HepG2 (cell line): Measurements from ENCODE around the gene BBS12. TPM values are rescaled to one million over a fixed set of nuclear protein-coding genes. Genes with fewer than 3 reads are reported as not detected.
A peak's percentile ranks its signal among the peaks of the same experiment; 100 is the strongest.

Experiments used
- ATAC-seq: fragments of 200-7000 bp; cut with Tn5 transposase; 3 replicates; pipeline ENCODE4 v1.9.1; 2020; ENCODE audit warnings: mild to moderate bottlenecking, moderate library complexity
- BruUV-seq: library from RNA; stranded (reverse); fragments of 400-500 nt; replicated peaks from 2 replicates; lab custom pipeline; 2021; lab: Mats Ljungman, UMichigan
- CTCF ChIA-PET: fragments of 300-600 bp; formaldehyde crosslinking; extraction: SDS; loops from one replicate; lab custom pipeline; 2021; ENCODE audit warnings: low total read pairs, inconsistent platforms, low intra/inter-chr PET ratio; lab: Yijun Ruan, JAX
- POLR2A ChIA-PET: fragments of 350-600 bp; sonication (Branson Sonifier 250); formaldehyde crosslinking; loops from one replicate; lab custom pipeline; 2020; ENCODE audit warnings: antibody characterized with exemption, inconsistent platforms; lab: Yijun Ruan, JAX
- DNase-seq: peaks from one replicate; pipeline ENCODE4 v3.0.0-alpha.2; 2015; ENCODE audit warnings: low spot score
- FAIRE-seq: peaks from 3 replicates; lab custom pipeline; 2011; peaks lifted over from hg19 to GRCh38; lab: Jason Lieb, UNC
- H2AFZ ChIP-seq: one replicate; pipeline ENCODE4 v1.6.1; 2011; ENCODE audit warnings: low read length, inconsistent platforms
- H3K27ac ChIP-seq: fragments of 300-600 bp; 3 replicates; pipeline ENCODE4 v1.8.0; 2011; ENCODE audit warnings: mixed run types, mild to moderate bottlenecking, mixed read lengths, low read length, inconsistent platforms; ENCODE audit not compliant: insufficient read depth; ENCODE audit errors: extremely low read length
- H3K27me3 ChIP-seq, 2 experiments: fragments of 200-600 bp in 1 of 2; 2 replicates in 1 of 2; 3 replicates in 1 of 2; pipeline versions ENCODE4 v1.6.0 to v1.8.0; 2011; ENCODE audit warnings: low read length in 2 of 2, mild to moderate bottlenecking in 2 of 2, moderate library complexity in 2 of 2, inconsistent platforms in 1 of 2; ENCODE audit not compliant: insufficient read depth in 2 of 2, control insufficient read depth in 1 of 2
- H3K36me3 ChIP-seq, 2 experiments: fragments of 200-600 bp in 1 of 2; replicated peaks in 1 of 2; 2 replicates in 1 of 2; 3 replicates in 1 of 2; pipeline versions ENCODE4 v1.5.1 to v1.8.0; 2011; ENCODE audit warnings: low read length in 2 of 2, inconsistent platforms in 1 of 2; ENCODE audit not compliant: insufficient read depth in 2 of 2, control insufficient read depth in 1 of 2
- H3K4me1 ChIP-seq: 2 replicates; pipeline ENCODE4 v1.5.1; 2012; ENCODE audit warnings: low read length, inconsistent platforms; ENCODE audit not compliant: insufficient read depth
- H3K4me2 ChIP-seq: 2 replicates; pipeline ENCODE4 v1.6.0; 2011; ENCODE audit warnings: low read depth, low read length, inconsistent platforms
- H3K4me3 ChIP-seq, 3 experiments: fragments of 200-600 bp in 1 of 3; sonication (generic), shearing (Covaris generic) in 1 of 3; replicated peaks in 1 of 3; 2 replicates each; pipeline ENCODE4 v1.5.1; 2011 to 2016; ENCODE audit warnings: low read length in 3 of 3, inconsistent platforms in 2 of 3, low read depth in 2 of 3, mild to moderate bottlenecking in 2 of 3, control low read depth in 1 of 3, mixed read lengths in 1 of 3; ENCODE audit not compliant: insufficient read depth in 1 of 3
- H3K79me2 ChIP-seq: one replicate; pipeline ENCODE4 v1.6.1; 2011; ENCODE audit warnings: low read length, inconsistent platforms; ENCODE audit not compliant: insufficient read depth
- H3K9ac ChIP-seq: 2 replicates; pipeline ENCODE4 v1.6.0; 2011; ENCODE audit warnings: mild to moderate bottlenecking, low read depth, low read length, inconsistent platforms; ENCODE audit not compliant: insufficient read depth
- H3K9me3 ChIP-seq: 2 replicates; pipeline ENCODE4 v1.5.1; 2012; ENCODE audit warnings: mild to moderate bottlenecking, low read length
- H4K20me1 ChIP-seq: 2 replicates; pipeline ENCODE4 v1.6.0; 2011; ENCODE audit warnings: inconsistent platforms, mild to moderate bottlenecking, low read length, moderate library complexity; ENCODE audit not compliant: insufficient read depth
- HOXD1 ChIP-seq: sonication (generic); formaldehyde crosslinking; IDR thresholded peaks from 2 replicates; pipeline ENCODE4 v1.5.0; 2020; ENCODE audit warnings: missing genetic modification reagents
- MAFF ChIP-seq: IDR thresholded peaks from 2 replicates; pipeline ENCODE4 v1.6.1; 2011; ENCODE audit warnings: low read depth, low read length, improper control_type of control experiment
- MAFK ChIP-seq, 2 experiments: IDR thresholded peaks in 1 of 2; conservative IDR thresholded peaks in 1 of 2; 2 replicates each; pipeline ENCODE4 v1.6.1; 2011; ENCODE audit warnings: improper control_type of control experiment in 2 of 2, low read length in 2 of 2
- ZNF263 ChIP-seq: sonication (generic); formaldehyde crosslinking; IDR thresholded peaks from 2 replicates; pipeline ENCODE4 v1.4.0; 2020; ENCODE audit warnings: missing genetic modification reagents
- WGBS: methylation state at CpG from one replicate; pipeline ENCODE4 v1.1.6; 2017; ENCODE audit warnings: low lambda C conversion rate; 5-methylcytosine and 5-hydroxymethylcytosine counted together
- in situ Hi-C: cut with HindIII; loops from 2 replicates; pipeline ENCODE4 v1.10.0; 2017; ENCODE audit warnings: low pct_unique_long_range_greater_than_20kb; ENCODE audit not compliant: extremely low pct_ligation_motif_present
- intact Hi-C: fragments of 100-400 bp; cut with micrococcal nuclease; formaldehyde crosslinking; loops from one replicate; pipeline ENCODE4 v1.10.0; 2022; ENCODE audit not compliant: unreplicated experiment
- polyA plus RNA-seq, 8 experiments: library from polyadenylated mRNA; depleted of rRNA in 3 of 8; stranded (reverse) in 7 of 8; unstranded in 1 of 8; fragments of >200 nt; fragmentation: Illumina TruSeq in 4 of 8; extraction: Trizol in 4 of 8; gene quantifications; 2 replicates each; pipeline versions ENCODE4 v1.2.1 to v1.2.3, GENCODE V29; 2011 to 2016; ENCODE audit warnings: low read depth in 4 of 8, missing spikeins in 1 of 8, mixed read lengths in 1 of 8; ENCODE audit not compliant: insufficient read depth in 1 of 8
- total RNA-seq, 5 experiments: library from RNA; depleted of rRNA; stranded (reverse); fragments of >200 nt; fragmentation: Illumina TruSeq; extraction: Trizol; gene quantifications; 2 replicates each; pipeline ENCODE4 v1.2.3, GENCODE V29; 2016; ENCODE audit warnings: low read depth in 1 of 5
- TF ChIP-seq, protein P1 (sequence below): IDR thresholded peaks from 2 replicates; pipeline ENCODE4 v1.6.1; 2016; ENCODE audit warnings: missing genetic modification reagents, missing compliant biosample characterization
- TF ChIP-seq, protein P2 (sequence below): sonication (generic); formaldehyde crosslinking; IDR thresholded peaks from 2 replicates; pipeline ENCODE4 v1.5.0; 2020; ENCODE audit warnings: missing genetic modification reagents
- TF ChIP-seq, protein P3 (sequence below): sonication (generic); formaldehyde crosslinking; IDR thresholded peaks from 2 replicates; pipeline ENCODE4 v1.5.0; 2020; ENCODE audit warnings: missing genetic modification reagents

Gene BBS12
- total and polyA plus RNA-seq, 2 of the 13 experiments (the other 11 are each of a cell fraction or from before 2014, with no cell fraction given), result 0.32 to 1.7 TPM

DNA sequence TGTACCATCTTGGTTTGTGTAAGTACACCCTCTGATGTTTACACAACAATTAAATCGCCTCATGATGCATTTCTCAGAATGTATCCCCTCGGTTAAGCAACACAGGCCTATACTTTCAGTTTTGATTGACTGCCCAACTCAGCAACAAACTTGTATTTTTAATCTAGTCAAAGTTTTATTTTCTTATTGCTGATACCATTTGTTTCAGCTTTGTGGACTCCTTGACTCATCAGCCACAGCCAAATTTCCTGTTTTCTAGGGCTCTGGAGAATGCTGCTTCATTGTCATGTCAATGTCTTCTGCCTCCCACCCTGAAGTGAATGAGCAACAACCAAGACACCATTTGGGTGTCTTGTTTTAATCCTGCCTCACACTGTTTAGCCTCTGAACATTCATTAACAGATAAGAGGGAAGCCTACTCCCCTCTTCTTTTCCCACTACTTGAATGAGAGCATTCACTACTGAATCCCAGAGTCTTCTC is 14.0 kb downstream of the BBS12 start:
- in situ Hi-C loops (no loop called here), intact Hi-C loops (no loop called here)
- TF ChIP-seq, protein P1, sequence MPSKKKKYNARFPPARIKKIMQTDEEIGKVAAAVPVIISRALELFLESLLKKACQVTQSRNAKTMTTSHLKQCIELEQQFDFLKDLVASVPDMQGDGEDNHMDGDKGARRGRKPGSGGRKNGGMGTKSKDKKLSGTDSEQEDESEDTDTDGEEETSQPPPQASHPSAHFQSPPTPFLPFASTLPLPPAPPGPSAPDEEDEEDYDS, result no peak
- TF ChIP-seq, protein P2, sequence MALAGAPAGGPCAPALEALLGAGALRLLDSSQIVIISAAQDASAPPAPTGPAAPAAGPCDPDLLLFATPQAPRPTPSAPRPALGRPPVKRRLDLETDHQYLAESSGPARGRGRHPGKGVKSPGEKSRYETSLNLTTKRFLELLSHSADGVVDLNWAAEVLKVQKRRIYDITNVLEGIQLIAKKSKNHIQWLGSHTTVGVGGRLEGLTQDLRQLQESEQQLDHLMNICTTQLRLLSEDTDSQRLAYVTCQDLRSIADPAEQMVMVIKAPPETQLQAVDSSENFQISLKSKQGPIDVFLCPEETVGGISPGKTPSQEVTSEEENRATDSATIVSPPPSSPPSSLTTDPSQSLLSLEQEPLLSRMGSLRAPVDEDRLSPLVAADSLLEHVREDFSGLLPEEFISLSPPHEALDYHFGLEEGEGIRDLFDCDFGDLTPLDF (CRISPR knock-in tag), result no peak
- TF ChIP-seq, protein P3, sequence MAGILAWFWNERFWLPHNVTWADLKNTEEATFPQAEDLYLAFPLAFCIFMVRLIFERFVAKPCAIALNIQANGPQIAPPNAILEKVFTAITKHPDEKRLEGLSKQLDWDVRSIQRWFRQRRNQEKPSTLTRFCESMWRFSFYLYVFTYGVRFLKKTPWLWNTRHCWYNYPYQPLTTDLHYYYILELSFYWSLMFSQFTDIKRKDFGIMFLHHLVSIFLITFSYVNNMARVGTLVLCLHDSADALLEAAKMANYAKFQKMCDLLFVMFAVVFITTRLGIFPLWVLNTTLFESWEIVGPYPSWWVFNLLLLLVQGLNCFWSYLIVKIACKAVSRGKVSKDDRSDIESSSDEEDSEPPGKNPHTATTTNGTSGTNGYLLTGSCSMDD (CRISPR knock-in tag), result no peak
- TF ChIP-seq ZNF263 (CRISPR knock-in tag), result no peak
- TF ChIP-seq, all 625 proteins: peak for 0
- BruUV-seq, result no TSS peak
- Histone ChIP-seq H3K9me3 (no peaks in the 10 kb centered on the region), H3K4me2 (no peak overlapping the region), H3K4me3 (no peak overlapping the region), H3K4me1 (peaks cover 10% of the 10 kb centered on the region), H3K9ac (no peak overlapping the region), H3K36me3 (no peaks in the 10 kb centered on the region), H3K27ac (no peak overlapping the region), H2AFZ (no peak overlapping the region), H4K20me1 (no peaks in the 10 kb centered on the region), H3K27me3 (no peaks in the 10 kb centered on the region), H3K79me2 (no peaks in the 10 kb centered on the region)
- CTCF ChIA-PET, result no interaction called here
- POLR2A ChIA-PET, result interaction anchor here (1.7 kb wide), 1 partner anchor 14 kb away, joined by 6 read pairs; the partner anchor contains the start of gene BBS12
- 6% methylated on average over 2 of the region's 2 CpGs for WGBS
- no peak for FAIRE-seq
- no peak for DNase-seq
- no peak for ATAC-seq

DNA sequence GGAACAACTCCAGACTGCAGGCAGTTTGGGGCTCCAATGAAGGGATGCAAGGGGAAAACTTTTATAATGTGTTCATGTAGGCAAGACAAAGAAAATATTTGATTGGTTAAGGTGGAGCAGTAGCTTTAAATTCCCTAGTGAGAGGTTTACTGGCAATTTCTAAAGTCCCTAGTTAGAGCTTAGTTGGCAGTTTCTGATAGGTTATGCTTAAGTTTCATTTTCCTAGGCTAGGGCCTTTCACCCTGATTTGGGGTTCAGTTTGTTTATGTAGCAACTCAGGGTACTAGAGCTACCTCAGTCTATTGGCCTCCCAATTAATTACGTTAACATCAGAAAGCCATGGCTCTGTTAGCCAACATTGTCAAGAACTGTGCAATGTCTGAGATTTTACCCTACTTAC is 14.6 kb downstream of the BBS12 start:
- intact Hi-C loops (no loop called here), in situ Hi-C loops (no loop called here)
- H2AFZ ChIP-seq, result no peak overlapping the region
- no peak for TF ChIP-seq HOXD1
- peak; percentile 38 for TF ChIP-seq MAFF
- TF ChIP-seq MAFK (conservative IDR thresholded peaks at IDR 0.05 in 1 of 2, IDR thresholded peaks at IDR 0.05 in 1 of 2; ENCODE audit: low read length in 2 of 2), result peak; percentile 8 to 44; a peak in 1 of 4 replicates
- no peak for ATAC-seq
- CTCF ChIA-PET, result no interaction called here
- 46% methylated on average over 1 of the region's 1 CpG for WGBS
- no peaks in the 10 kb centered on the region for H3K36me3 ChIP-seq
- no peak for FAIRE-seq
- peaks cover 10% of the 10 kb centered on the region for H3K4me1 ChIP-seq
- no peaks in the 10 kb centered on the region for H3K9me3 ChIP-seq
- no peak overlapping the region for H3K9ac ChIP-seq
- POLR2A ChIA-PET, result no interaction called here
- no TSS peak for BruUV-seq
- no peak overlapping the region for H3K27ac ChIP-seq
- DNase-seq, result no peak
- no peaks in the 10 kb centered on the region for H3K27me3 ChIP-seq
- no peak overlapping the region for H3K4me2 ChIP-seq
- H3K4me3 ChIP-seq, result no peak overlapping the region
- H3K79me2 ChIP-seq, result no peaks in the 10 kb centered on the region
- no peaks in the 10 kb centered on the region for H4K20me1 ChIP-seq
